ENCODE measurements around the gene PPP1R36.

PPP1R36 gene

GRCh38 chr14:64605926-64606685 is 56.3 kb downstream of the PPP1R36 start:
- DNase-seq: no peak
- H3K27me3 ChIP-seq: no peaks in the 10 kb centered on the region
- H3K4me1 ChIP-seq: peaks cover 0 to 9% (median under 1%) of the 10 kb centered on the region in 4 donors
- no peak overlapping the region for H3K27ac ChIP-seq
- TF ChIP-seq CTCF (IDR thresholded peaks at IDR 0.05): no peak
- no peaks in the 10 kb centered on the region for H3K36me3 ChIP-seq
- no peaks in the 10 kb centered on the region for H3K9me3 ChIP-seq
- intact Hi-C loops (cut with DNase I; ENCODE audit: low total_unique reads): no loop called here
- no peak overlapping the region for H3K4me3 ChIP-seq

GRCh38 chr14:64610049-64610746 is 60.4 kb downstream of the PPP1R36 start:
- TF ChIP-seq CTCF (IDR thresholded peaks at IDR 0.05): no peak
- H3K4me3 ChIP-seq: no peak overlapping the region
- no peak overlapping the region for H3K27ac ChIP-seq
- intact Hi-C loops (cut with DNase I; ENCODE audit: low total_unique reads): no loop called here
- no peak for DNase-seq
- H3K27me3 ChIP-seq: no peaks in the 10 kb centered on the region
- peaks cover 0 to 24% (median 7%) of the 10 kb centered on the region in 4 donors for H3K4me1 ChIP-seq
- no peaks in the 10 kb centered on the region for H3K36me3 ChIP-seq
- no peaks in the 10 kb centered on the region for H3K9me3 ChIP-seq

GRCh38 chr14:64611358-64612020 is 61.7 kb downstream of the PPP1R36 start:
- peaks cover 0 to 24% (median 7%) of the 10 kb centered on the region in 4 donors for H3K4me1 ChIP-seq
- no peaks in the 10 kb centered on the region for H3K36me3 ChIP-seq
- intact Hi-C loops (cut with DNase I; ENCODE audit: low total_unique reads): no loop called here
- peak overlapping the region; percentile 4 to 64 for H3K27ac ChIP-seq
- no peaks in the 10 kb centered on the region for H3K27me3 ChIP-seq
- no peaks in the 10 kb centered on the region for H3K9me3 ChIP-seq
- no peak for TF ChIP-seq CTCF (IDR thresholded peaks at IDR 0.05)
- no peak overlapping the region for H3K4me3 ChIP-seq
- DNase-seq: no peak

GRCh38 chr14:64612021-64612380 is 62.2 kb downstream of the PPP1R36 start:
- Histone ChIP-seq H3K27ac (peak overlapping the region; percentile 4 to 64), H3K9me3 (no peaks in the 10 kb centered on the region), H3K4me3 (no peak overlapping the region), H3K27me3 (no peaks in the 10 kb centered on the region), H3K4me1 (peaks cover 0 to 24% (median 7%) of the 10 kb centered on the region in 4 donors), H3K36me3 (no peaks in the 10 kb centered on the region)
- TF ChIP-seq CTCF (IDR thresholded peaks at IDR 0.05): no peak
- intact Hi-C loops (cut with DNase I; ENCODE audit: low total_unique reads): no loop called here
- no peak for DNase-seq

- H3K27ac ChIP-seq: no peak overlapping the region
- TF ChIP-seq CTCF (IDR thresholded peaks at IDR 0.05): no peak
- H3K4me1 ChIP-seq: peaks cover 0 to 24% (median 7%) of the 10 kb centered on the region in 4 donors
- no peak overlapping the region for H3K4me3 ChIP-seq
- no peaks in the 10 kb centered on the region for H3K27me3 ChIP-seq
- no peaks in the 10 kb centered on the region for H3K36me3 ChIP-seq
- H3K9me3 ChIP-seq: no peaks in the 10 kb centered on the region
- no peak for DNase-seq
- intact Hi-C loops (cut with DNase I; ENCODE audit: low total_unique reads): no loop called here
Observed at GRCh38 chr14:64612971-64613666, 63.4 kb downstream of the PPP1R36 start.

All from tibial artery (tissue), 4 donors.